ENCODE results near the gene PHTF2.

- no peak for TF ChIP-seq EGR1 (IDR thresholded peaks at IDR 0.05)
- no peak for TF ChIP-seq RAD21 (IDR thresholded peaks at IDR 0.05; ENCODE audit: low read depth)
- TF ChIP-seq TAF1 (IDR thresholded peaks at IDR 0.05; ENCODE audit: low read depth): no peak
- no peak for TF ChIP-seq YY1 (IDR thresholded peaks at IDR 0.05; ENCODE audit: low read depth)
- no peak for TF ChIP-seq EP300 (IDR thresholded peaks at IDR 0.05; ENCODE audit: borderline replicate concordance)
- TF ChIP-seq CREB1 (IDR thresholded peaks at IDR 0.05; ENCODE audit: low read depth): no peak
- no peak for TF ChIP-seq NFIC (IDR thresholded peaks at IDR 0.05)
- no peak for TF ChIP-seq CEBPB (IDR thresholded peaks at IDR 0.05)
Observed at GRCh38 chr7:77858278-77858677, 59.7 kb downstream of the PHTF2 start.
